ENCODE data around the gene CAPN2.

The CAPN2 gene

GRCh38 chr1:223706077-223706973 is 6.0 kb upstream of the CAPN2 start:
- TF ChIP-seq POU6F1 (CRISPR knock-in tag; IDR thresholded peaks at IDR 0.05; ENCODE audit: borderline replicate concordance, low read depth) (no peak), ZC3H10 (CRISPR knock-in tag; IDR thresholded peaks at IDR 0.05) (no peak), PPARA (CRISPR knock-in tag; IDR thresholded peaks at IDR 0.05; ENCODE audit: borderline replicate concordance) (no peak), ZNF565 (CRISPR knock-in tag; conservative IDR thresholded peaks at IDR 0.05; ENCODE audit: low read depth) (no peak), GLIS3 (CRISPR knock-in tag; IDR thresholded peaks at IDR 0.05) (no peak), BACH2 (CRISPR knock-in tag; IDR thresholded peaks at IDR 0.05; ENCODE audit: borderline replicate concordance) (no peak), ESRRG (CRISPR knock-in tag; IDR thresholded peaks at IDR 0.05) (no peak), ARNTL (CRISPR knock-in tag; IDR thresholded peaks at IDR 0.05; ENCODE audit: borderline replicate concordance, low read depth) (no peak), ISL1 (CRISPR knock-in tag; IDR thresholded peaks at IDR 0.05) (no peak), ZFP3 (CRISPR knock-in tag; IDR thresholded peaks at IDR 0.05) (no peak), CSRNP3 (CRISPR knock-in tag; IDR thresholded peaks at IDR 0.05) (no peak), ZNF70 (CRISPR knock-in tag; IDR thresholded peaks at IDR 0.05) (no peak), TSHZ2 (CRISPR knock-in tag; IDR thresholded peaks at IDR 0.05) (no peak), OSR1 (CRISPR knock-in tag; IDR thresholded peaks at IDR 0.05) (no peak)
- peak; percentile 19 for ATAC-seq

- ATAC-seq = peak; percentile 77
- TF ChIP-seq PATZ1 (CRISPR knock-in tag; IDR thresholded peaks at IDR 0.05; ENCODE audit: borderline replicate concordance) (no peak), ZC3H10 (CRISPR knock-in tag; IDR thresholded peaks at IDR 0.05) (peak; percentile 73), ZNF8 (CRISPR knock-in tag; IDR thresholded peaks at IDR 0.05) (no peak), SNAI2 (CRISPR knock-in tag; IDR thresholded peaks at IDR 0.05) (no peak), CSDC2 (CRISPR knock-in tag; IDR thresholded peaks at IDR 0.05) (no peak), ZNF70 (CRISPR knock-in tag; IDR thresholded peaks at IDR 0.05) (no peak), TSHZ2 (CRISPR knock-in tag; IDR thresholded peaks at IDR 0.05) (no peak), GLIS3 (CRISPR knock-in tag; IDR thresholded peaks at IDR 0.05) (no peak), ISL1 (CRISPR knock-in tag; IDR thresholded peaks at IDR 0.05) (no peak), POU6F1 (CRISPR knock-in tag; IDR thresholded peaks at IDR 0.05; ENCODE audit: borderline replicate concordance, low read depth) (peak; percentile 36; the same call in 1 of the 2 replicates), ARNTL (CRISPR knock-in tag; IDR thresholded peaks at IDR 0.05; ENCODE audit: borderline replicate concordance, low read depth) (no peak), ZFP30 (CRISPR knock-in tag; IDR thresholded peaks at IDR 0.05) (no peak), OSR1 (CRISPR knock-in tag; IDR thresholded peaks at IDR 0.05) (no peak), ZNF565 (CRISPR knock-in tag; conservative IDR thresholded peaks at IDR 0.05; ENCODE audit: low read depth) (no peak), ESRRG (CRISPR knock-in tag; IDR thresholded peaks at IDR 0.05) (no peak), CSRNP3 (CRISPR knock-in tag; IDR thresholded peaks at IDR 0.05) (no peak), RARB (CRISPR knock-in tag; IDR thresholded peaks at IDR 0.05) (peak; percentile 93)
Measured at GRCh38 chr1:223707256-223708000, 4.9 kb upstream of the CAPN2 start.

All from SK-N-SH treated with all-trans-retinoic acid at 6 μM for 48 hours (cell line).